Measurements from ENCODE around the gene C1orf159.

Gene C1orf159

DNA sequence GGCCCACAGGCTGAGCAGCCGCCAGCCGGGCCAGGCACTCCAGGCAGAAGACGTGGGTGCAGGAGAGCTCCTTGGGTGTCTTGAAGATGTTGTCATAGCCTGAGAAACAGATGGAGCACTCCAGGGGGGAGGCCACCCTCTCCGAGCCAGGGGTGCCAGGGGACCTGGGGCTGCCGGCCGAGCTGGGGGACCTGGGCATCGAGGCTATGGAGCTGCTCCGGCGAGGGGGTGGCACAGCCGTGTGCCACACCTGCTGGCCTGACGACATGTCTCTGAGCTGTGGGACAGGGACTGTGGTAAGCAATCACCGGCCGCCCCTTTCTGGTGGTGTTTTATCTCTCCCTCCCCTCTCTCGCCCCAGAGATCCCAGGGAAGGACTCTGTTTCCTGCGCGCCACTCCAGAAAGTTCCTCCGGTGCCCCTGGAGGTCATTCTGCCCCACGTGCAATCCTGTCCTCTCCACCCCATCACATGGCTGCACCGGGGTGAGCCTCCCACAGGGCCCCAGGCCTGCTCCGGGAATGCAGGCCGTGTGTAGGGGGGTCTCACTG is 43.5 kb downstream of the C1orf159 start:
- no peak overlapping the region for H2AFZ ChIP-seq (ENCODE audit: low read length)
- peak overlapping the region; percentile 58 for H2BK12ac ChIP-seq (ENCODE audit: low read length)
- H3K79me1 ChIP-seq (ENCODE audit: low read depth, low read length) = peaks cover 7% of the 10 kb centered on the region
- H3K9me3 ChIP-seq (replicated peaks in 1 of 2; ENCODE audit: control insufficient read depth in 2 of 2, insufficient read depth in 1 of 2, low read depth in 1 of 2, low read length in 2 of 2) = no peaks in the 10 kb centered on the region
- H3K4me1 ChIP-seq (ENCODE audit: control insufficient read depth in 2 of 2, insufficient read depth in 1 of 2, low read depth in 1 of 2, low read length in 2 of 2) = peaks cover 16 to 17% of the 10 kb centered on the region in 2 donors
- peak overlapping the region; percentile 56 for H3K14ac ChIP-seq (ENCODE audit: low read length)
- no peak overlapping the region for H4K8ac ChIP-seq (ENCODE audit: low read depth, low read length)
- H2BK120ac ChIP-seq (ENCODE audit: low read depth, low read length) = no peak overlapping the region
- H3K9ac ChIP-seq (ENCODE audit: low read depth, low read length, poor library complexity) = no peak overlapping the region
- H3K27me3 ChIP-seq (ENCODE audit: control insufficient read depth in 3 of 3, insufficient read depth in 3 of 3, low read depth in 1 of 3, low read length in 3 of 3) = peaks cover 2 to 68% (median 17%) of the 10 kb centered on the region in 3 experiments
- H3K4me3 ChIP-seq (ENCODE audit: low read length in 2 of 2) = no peak overlapping the region
- H2BK15ac ChIP-seq (ENCODE audit: low read length) = peak overlapping the region; percentile 85
- no peak overlapping the region for H3K4me2 ChIP-seq (ENCODE audit: insufficient read depth, low read length, poor library complexity, severe bottlenecking)
- no peak for DNase-seq (ENCODE audit: low spot score)
- no peak overlapping the region for H2AK5ac ChIP-seq (ENCODE audit: low read depth, low read length)
- peak overlapping the region; percentile 55 for H3K23ac ChIP-seq (ENCODE audit: low read depth, low read length, poor library complexity)
- H3K18ac ChIP-seq (ENCODE audit: low read length) = peak overlapping the region; percentile 48
- H4K91ac ChIP-seq (ENCODE audit: low read depth, low read length, poor library complexity) = no peak overlapping the region
- no peaks in the 10 kb centered on the region for H3K36me3 ChIP-seq (replicated peaks in 1 of 2; ENCODE audit: control insufficient read depth in 2 of 2, insufficient read depth in 2 of 2, low read length in 2 of 2)
- H2BK5ac ChIP-seq (ENCODE audit: low read length) = no peak overlapping the region
- no CpG with 5 or more reads among the region's 21 CpGs for WGBS, 2 donors (ENCODE audit: extremely low coverage in 2 of 2, insufficient read length in 2 of 2, insufficient replicate concordance in 1 of 2)
- no peak overlapping the region for H3K27ac ChIP-seq (replicated peaks; ENCODE audit: low read length)
- no peak overlapping the region for H3K4ac ChIP-seq (ENCODE audit: low read length)

GRCh38 chr1:1071486-1072298 is 44.2 kb downstream of the C1orf159 start:
- Histone ChIP-seq H3K36me3 (replicated peaks in 1 of 2; ENCODE audit: control insufficient read depth in 2 of 2, insufficient read depth in 2 of 2, low read length in 2 of 2) (no peaks in the 10 kb centered on the region), H4K91ac (ENCODE audit: low read depth, low read length, poor library complexity) (no peak overlapping the region), H2BK12ac (ENCODE audit: low read length) (peak overlapping the region; percentile 41), H3K27ac (replicated peaks; ENCODE audit: low read length) (no peak overlapping the region), H3K9ac (ENCODE audit: low read depth, low read length, poor library complexity) (no peak overlapping the region), H4K8ac (ENCODE audit: low read depth, low read length) (no peak overlapping the region), H2BK5ac (ENCODE audit: low read length) (no peak overlapping the region), H3K14ac (ENCODE audit: low read length) (peak overlapping the region; percentile 56), H3K23ac (ENCODE audit: low read depth, low read length, poor library complexity) (no peak overlapping the region), H3K4me3 (ENCODE audit: low read length in 2 of 2) (no peak overlapping the region), H3K27me3 (ENCODE audit: control insufficient read depth in 3 of 3, insufficient read depth in 3 of 3, low read depth in 1 of 3, low read length in 3 of 3) (peaks cover 2 to 72% (median 18%) of the 10 kb centered on the region in 3 experiments), H3K4ac (ENCODE audit: low read length) (no peak overlapping the region), H2AK5ac (ENCODE audit: low read depth, low read length) (peak overlapping the region; percentile 28), H3K4me1 (ENCODE audit: control insufficient read depth in 2 of 2, insufficient read depth in 1 of 2, low read depth in 1 of 2, low read length in 2 of 2) (peaks cover 16 to 17% of the 10 kb centered on the region in 2 donors), H2BK15ac (ENCODE audit: low read length) (peak overlapping the region; percentile 85), H2AFZ (ENCODE audit: low read length) (no peak overlapping the region), H3K79me1 (ENCODE audit: low read depth, low read length) (peaks cover 7% of the 10 kb centered on the region), H2BK120ac (ENCODE audit: low read depth, low read length) (no peak overlapping the region), H3K9me3 (replicated peaks in 1 of 2; ENCODE audit: control insufficient read depth in 2 of 2, insufficient read depth in 1 of 2, low read depth in 1 of 2, low read length in 2 of 2) (no peaks in the 10 kb centered on the region), H3K18ac (ENCODE audit: low read length) (no peak overlapping the region), H3K4me2 (ENCODE audit: insufficient read depth, low read length, poor library complexity, severe bottlenecking) (no peak overlapping the region)
- WGBS, 2 donors (ENCODE audit: extremely low coverage in 2 of 2, insufficient read length in 2 of 2, insufficient replicate concordance in 1 of 2) = no CpG with 5 or more reads among the region's 56 CpGs
- no peak for DNase-seq (ENCODE audit: low spot score)

GRCh38 chr1:1069711-1070676 is 45.9 kb downstream of the C1orf159 start:
- Histone ChIP-seq H3K4ac (ENCODE audit: low read length) (peak overlapping the region; percentile 84), H3K79me1 (ENCODE audit: low read depth, low read length) (peaks cover 7% of the 10 kb centered on the region), H3K27me3 (ENCODE audit: control insufficient read depth in 3 of 3, insufficient read depth in 3 of 3, low read depth in 1 of 3, low read length in 3 of 3) (peaks cover 2 to 82% (median 18%) of the 10 kb centered on the region in 3 experiments), H3K27ac (replicated peaks; ENCODE audit: low read length) (no peak overlapping the region), H2AK5ac (ENCODE audit: low read depth, low read length) (peak overlapping the region; percentile 100), H2BK15ac (ENCODE audit: low read length) (peak overlapping the region; percentile 98), H4K8ac (ENCODE audit: low read depth, low read length) (peak overlapping the region; percentile 48), H3K4me2 (ENCODE audit: insufficient read depth, low read length, poor library complexity, severe bottlenecking) (peak overlapping the region; percentile 66), H2BK12ac (ENCODE audit: low read length) (peak overlapping the region; percentile 98), H3K9ac (ENCODE audit: low read depth, low read length, poor library complexity) (peak overlapping the region; percentile 88), H3K4me1 (ENCODE audit: control insufficient read depth in 2 of 2, insufficient read depth in 1 of 2, low read depth in 1 of 2, low read length in 2 of 2) (peaks cover 16 to 17% of the 10 kb centered on the region in 2 donors), H2BK120ac (ENCODE audit: low read depth, low read length) (peak overlapping the region; percentile 96), H4K91ac (ENCODE audit: low read depth, low read length, poor library complexity) (peak overlapping the region; percentile 72), H3K36me3 (replicated peaks in 1 of 2; ENCODE audit: control insufficient read depth in 2 of 2, insufficient read depth in 2 of 2, low read length in 2 of 2) (no peaks in the 10 kb centered on the region), H2BK5ac (ENCODE audit: low read length) (peak overlapping the region; percentile 93), H3K9me3 (replicated peaks in 1 of 2; ENCODE audit: control insufficient read depth in 2 of 2, insufficient read depth in 1 of 2, low read depth in 1 of 2, low read length in 2 of 2) (no peaks in the 10 kb centered on the region), H3K4me3 (ENCODE audit: low read length in 2 of 2) (peak overlapping the region; percentile 67 to 96), H3K18ac (ENCODE audit: low read length) (peak overlapping the region; percentile 97), H2AFZ (ENCODE audit: low read length) (peak overlapping the region; percentile 97), H3K14ac (ENCODE audit: low read length) (peak overlapping the region; percentile 89), H3K23ac (ENCODE audit: low read depth, low read length, poor library complexity) (peak overlapping the region; percentile 96)
- WGBS, 2 donors (ENCODE audit: extremely low coverage in 2 of 2, insufficient read length in 2 of 2, insufficient replicate concordance in 1 of 2) = no CpG with 5 or more reads among the region's 40 CpGs
- DNase-seq (ENCODE audit: low spot score) = no peak
